ENCODE results near the gene ICAM2.

DNA sequence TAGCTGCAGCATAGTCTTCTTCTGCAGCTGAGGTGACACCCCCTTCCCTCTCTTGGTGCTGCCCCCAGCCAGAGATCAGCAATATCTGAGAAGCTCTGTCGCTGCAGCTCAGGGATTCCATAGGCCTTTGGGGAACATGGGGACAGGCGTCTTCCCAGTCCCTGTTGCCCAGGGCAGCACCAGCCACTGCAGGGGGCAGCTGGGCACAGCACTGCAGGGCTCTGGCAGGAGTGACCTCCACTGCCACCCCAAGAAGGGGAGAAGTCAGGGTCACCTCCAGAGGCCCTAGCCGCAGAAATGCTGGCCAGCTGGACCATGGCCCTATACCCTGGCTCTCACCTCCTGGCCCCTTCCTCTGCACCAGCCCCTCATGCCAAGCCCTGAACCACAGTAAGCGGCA is 64.6 kb downstream of the ICAM2 start:
- TF ChIP-seq POLR2A (IDR thresholded peaks at IDR 0.05) = no peak
- TF ChIP-seq, protein P1, sequence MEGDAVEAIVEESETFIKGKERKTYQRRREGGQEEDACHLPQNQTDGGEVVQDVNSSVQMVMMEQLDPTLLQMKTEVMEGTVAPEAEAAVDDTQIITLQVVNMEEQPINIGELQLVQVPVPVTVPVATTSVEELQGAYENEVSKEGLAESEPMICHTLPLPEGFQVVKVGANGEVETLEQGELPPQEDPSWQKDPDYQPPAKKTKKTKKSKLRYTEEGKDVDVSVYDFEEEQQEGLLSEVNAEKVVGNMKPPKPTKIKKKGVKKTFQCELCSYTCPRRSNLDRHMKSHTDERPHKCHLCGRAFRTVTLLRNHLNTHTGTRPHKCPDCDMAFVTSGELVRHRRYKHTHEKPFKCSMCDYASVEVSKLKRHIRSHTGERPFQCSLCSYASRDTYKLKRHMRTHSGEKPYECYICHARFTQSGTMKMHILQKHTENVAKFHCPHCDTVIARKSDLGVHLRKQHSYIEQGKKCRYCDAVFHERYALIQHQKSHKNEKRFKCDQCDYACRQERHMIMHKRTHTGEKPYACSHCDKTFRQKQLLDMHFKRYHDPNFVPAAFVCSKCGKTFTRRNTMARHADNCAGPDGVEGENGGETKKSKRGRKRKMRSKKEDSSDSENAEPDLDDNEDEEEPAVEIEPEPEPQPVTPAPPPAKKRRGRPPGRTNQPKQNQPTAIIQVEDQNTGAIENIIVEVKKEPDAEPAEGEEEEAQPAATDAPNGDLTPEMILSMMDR (IDR thresholded peaks at IDR 0.05) = no peak

All from Peyer's patch (tissue), 4 donors.